Right lobe of liver (tissue), 6 donors: ENCODE data around the gene IQCB1. TPM values are rescaled to one million over a fixed set of nuclear protein-coding genes. Genes with fewer than 3 reads are reported as not detected.

Experiments
- ATAC-seq, 4 donors: fragments of 200-7000 bp; cut with Tn5 transposase; one replicate each; pipeline ENCODE4 v1.9.1; 2020; ENCODE audit warnings: mild to moderate bottlenecking in 4 of 4, moderate library complexity in 4 of 4
- DNase-seq, 3 donors: peaks; one replicate each; pipeline ENCODE4 v3.0.0-alpha.2; 2020
- H3K27ac ChIP-seq, 3 donors: fragments of 200-600 bp; one replicate each; pipeline ENCODE4 v1.8.0; 2022
- H3K27me3 ChIP-seq, 2 donors: fragments of 200-600 bp; one replicate each; pipeline ENCODE4 v1.8.0; 2022
- H3K36me3 ChIP-seq, 4 donors: fragments of 200-600 bp; sonication (generic) in 1 of 4; one replicate each; pipeline versions ENCODE4 v1.5.1 to v1.8.0; 2017 to 2022; ENCODE audit warnings: control low read depth in 1 of 4
- H3K4me1 ChIP-seq, 4 donors: fragments of 200-600 bp; sonication (generic) in 1 of 4; one replicate each; pipeline versions ENCODE4 v1.5.1 to v1.8.0; 2017 to 2022; ENCODE audit warnings: control low read depth in 1 of 4
- H3K4me3 ChIP-seq, 3 donors: fragments of 200-600 bp; one replicate each; pipeline ENCODE4 v1.8.0; 2022
- H3K9me3 ChIP-seq, 4 donors: fragments of 200-600 bp; sonication (generic) in 1 of 4; one replicate each; pipeline versions ENCODE4 v1.5.1 to v1.8.0; 2017 to 2022; ENCODE audit warnings: control low read depth in 1 of 4
- CTCF ChIP-seq, 4 donors: fragments of 200-600 bp in 3 of 4; fragments of 450-650 bp in 1 of 4; IDR thresholded peaks; one replicate each; pipeline versions ENCODE4 v1.5.1 to v1.8.0; 2016 to 2022; ENCODE audit warnings: antibody characterized with exemption in 4 of 4, mild to moderate bottlenecking in 2 of 4
- POLR2A ChIP-seq: fragments of 450-650 bp; IDR thresholded peaks from one replicate; pipeline ENCODE4 v1.6.1; 2017; ENCODE audit warnings: antibody characterized with exemption, mild to moderate bottlenecking
- WGBS: methylation state at CpG from one replicate; pipeline ENCODE4 v1.1.6; 2018; ENCODE audit warnings: low coverage, low lambda C conversion rate; ENCODE audit not compliant: insufficient coverage; ENCODE audit errors: missing lambda C conversion rate; 5-methylcytosine and 5-hydroxymethylcytosine counted together
- intact Hi-C, 2 donors: fragments of 100-400 bp; cut with DNase I; formaldehyde crosslinking; loops; one replicate each; pipeline versions ENCODE4 v1.11.2 to v1.14.1; 2022
- total RNA-seq, 6 experiments: library from RNA; depleted of rRNA in 2 of 6; stranded (reverse); fragments of >200 nt in 2 of 6; fragmentation: NEBNext Ultra II Directional in 3 of 6; extraction: Animal tissue kit (Norgen Biotek cat#: 25700) in 3 of 6; gene quantifications; one replicate each; pipeline versions ENCODE4 v1.1.0 to v1.2.4, GENCODE V29; 2016 to 2023
- donor health status: DM: no; HTN: yes; CAD: no.
- donor health status: DM: no; HTN: no; CAD: no.
- donor health status: DM: no; HTN: no; CAD: no.
- donor health status: DM: no; HTN: yes; CAD: no.
- donor health status: DM: no; HTN: yes; CAD: no.

The IQCB1 gene
- total RNA-seq, 6 experiments from 2014 or later: 3.6 to 8.8 (median 5.4) TPM

GRCh38 chr3:121819236-121819635 is 15.6 kb downstream of the IQCB1 start:
- Histone ChIP-seq H3K4me1 (no peaks in the 10 kb centered on the region), H3K36me3 (peaks cover 0 to 5% (median 1%) of the 10 kb centered on the region in 4 donors), H3K27ac (no peak overlapping the region), H3K9me3 (no peaks in the 10 kb centered on the region), H3K4me3 (no peak overlapping the region), H3K27me3 (no peaks in the 10 kb centered on the region)
- TF ChIP-seq POLR2A (no peak), CTCF (IDR thresholded peaks at IDR 0.05) (no peak)
- intact Hi-C loops: no loop called here
- no peak for ATAC-seq
- DNase-seq: no peak
- 100% methylated on average over 1 of the region's 3 CpGs for WGBS

GRCh38 chr3:121818578-121818977 is 16.3 kb downstream of the IQCB1 start:
- intact Hi-C loops: no loop called here
- DNase-seq (no peak), ATAC-seq (no peak)
- Histone ChIP-seq H3K9me3 (no peaks in the 10 kb centered on the region), H3K36me3 (peaks cover 0 to 5% (median 0%) of the 10 kb centered on the region in 4 donors), H3K4me1 (no peaks in the 10 kb centered on the region), H3K4me3 (no peak overlapping the region), H3K27ac (no peak overlapping the region), H3K27me3 (no peaks in the 10 kb centered on the region)
- 100% methylated on average over 2 of the region's 2 CpGs for WGBS
- TF ChIP-seq POLR2A (no peak), CTCF (IDR thresholded peaks at IDR 0.05) (no peak)

GRCh38 chr3:121817753-121818152 is 17.1 kb downstream of the IQCB1 start:
- DNase-seq: no peak
- intact Hi-C loops: no loop called here
- no peak for ATAC-seq
- Histone ChIP-seq H3K27me3 (no peaks in the 10 kb centered on the region), H3K27ac (no peak overlapping the region), H3K4me1 (no peaks in the 10 kb centered on the region), H3K36me3 (peaks cover 0 to 5% (median 0%) of the 10 kb centered on the region in 4 donors), H3K4me3 (no peak overlapping the region), H3K9me3 (no peaks in the 10 kb centered on the region)
- TF ChIP-seq POLR2A (no peak), CTCF (IDR thresholded peaks at IDR 0.05) (no peak)

- H3K27ac ChIP-seq: no peak overlapping the region
- no peaks in the 10 kb centered on the region for H3K9me3 ChIP-seq
- 0% methylated on average over 1 of the region's 1 CpG for WGBS
- H3K4me3 ChIP-seq: no peak overlapping the region
- DNase-seq (no peak), ATAC-seq (no peak)
- H3K4me1 ChIP-seq: no peaks in the 10 kb centered on the region
- no peaks in the 10 kb centered on the region for H3K27me3 ChIP-seq
- peaks cover 0 to 11% (median under 1%) of the 10 kb centered on the region in 4 donors for H3K36me3 ChIP-seq
- TF ChIP-seq CTCF (IDR thresholded peaks at IDR 0.05) (no peak), POLR2A (no peak)
- intact Hi-C loops: no loop called here
Observed at GRCh38 chr3:121809249-121809648, 25.6 kb downstream of the IQCB1 start.

GRCh38 chr3:121803771-121804320 is 31.0 kb downstream of the IQCB1 start:
- no peak for DNase-seq
- Histone ChIP-seq H3K36me3 (peaks cover 0 to 11% (median 3%) of the 10 kb centered on the region in 4 donors), H3K27ac (no peak overlapping the region), H3K27me3 (no peaks in the 10 kb centered on the region), H3K4me1 (no peaks in the 10 kb centered on the region), H3K9me3 (no peaks in the 10 kb centered on the region), H3K4me3 (no peak overlapping the region)
- TF ChIP-seq CTCF (IDR thresholded peaks at IDR 0.05) (no peak), POLR2A (no peak)
- WGBS: 95% methylated on average over 2 of the region's 2 CpGs
- intact Hi-C loops: no loop called here
- ATAC-seq: no peak
